MCF 10A (cell line): Measurements from ENCODE around the gene KRTAP6-2. TPM values are rescaled to one million over a fixed set of nuclear protein-coding genes. Genes with fewer than 3 reads are reported as not detected.

Experiments
- BruUV-seq: library from RNA; stranded (reverse); fragments of 400-500 nt; replicated peaks from 2 replicates; lab custom pipeline; 2021; lab: Mats Ljungman, UMichigan
- CTCF ChIA-PET: fragments of 300-600 bp; sonication (Branson Sonifier 250); formaldehyde crosslinking; extraction: SDS; loops from one replicate; lab custom pipeline; 2021; ENCODE audit warnings: antibody characterized with exemption, inconsistent platforms; lab: Yijun Ruan, JAX
- POLR2A ChIA-PET: fragments of 300-600, 350-650 bp; sonication (Branson Sonifier 250); formaldehyde crosslinking; extraction: SDS; loops from one replicate; lab custom pipeline; 2020; ENCODE audit warnings: antibody characterized with exemption, inconsistent platforms; lab: Yijun Ruan, JAX
- DNase-seq: peaks from one replicate; pipeline ENCODE4 v3.0.0-alpha.2; 2018; ENCODE audit not compliant: unreplicated experiment
- H3K27ac Mint-ChIP-seq: one replicate; pipeline ENCODE4 v1.8.0; 2022; ENCODE audit warnings: mild to moderate bottlenecking, low read depth, mixed read lengths; ENCODE audit not compliant: unreplicated experiment
- H3K27me3 Mint-ChIP-seq: one replicate; pipeline ENCODE4 v1.8.0; 2022; ENCODE audit warnings: mixed read lengths; ENCODE audit not compliant: insufficient read depth, unreplicated experiment
- H3K36me3 Mint-ChIP-seq: one replicate; pipeline ENCODE4 v1.8.0; 2022; ENCODE audit warnings: mild to moderate bottlenecking, moderate library complexity, mixed read lengths; ENCODE audit not compliant: insufficient read depth, unreplicated experiment
- H3K4me1 Mint-ChIP-seq: one replicate; pipeline ENCODE4 v1.8.0; 2022; ENCODE audit warnings: mixed read lengths; ENCODE audit not compliant: insufficient read depth, unreplicated experiment
- H3K4me3 Mint-ChIP-seq: one replicate; pipeline ENCODE4 v1.8.0; 2022; ENCODE audit warnings: mild to moderate bottlenecking, moderate library complexity, mixed read lengths; ENCODE audit not compliant: unreplicated experiment
- H3K9me3 Mint-ChIP-seq: one replicate; pipeline ENCODE4 v1.8.0; 2022; ENCODE audit warnings: mixed read lengths; ENCODE audit not compliant: unreplicated experiment
- CTCF ChIP-seq: fragments of 200-600 bp; IDR thresholded peaks from one replicate; pipeline ENCODE4 v1.8.0; 2022; ENCODE audit warnings: antibody characterized with exemption, mild to moderate bottlenecking; ENCODE audit not compliant: unreplicated experiment
- intact Hi-C: fragments of 100-400 bp; cut with micrococcal nuclease; formaldehyde crosslinking; loops from 2 replicates; pipeline ENCODE4 v1.14.1; 2022
- total RNA-seq: library from RNA; stranded (reverse); gene quantifications from 2 replicates; pipeline ENCODE4 v1.2.3, GENCODE V29; 2022

Gene KRTAP6-2
- total RNA-seq, 1 experiment from 2014 or later: not detected

GRCh38 chr21:30605968-30606367 is 7.3 kb upstream of the KRTAP6-2 start:
- no peaks in the 10 kb centered on the region for H3K27me3 Mint-ChIP-seq
- H3K36me3 Mint-ChIP-seq: no peaks in the 10 kb centered on the region
- no peak overlapping the region for H3K27ac Mint-ChIP-seq
- POLR2A ChIA-PET: no interaction called here
- no TSS peak for BruUV-seq
- TF ChIP-seq CTCF: no peak
- intact Hi-C loops: no loop called here
- H3K4me3 Mint-ChIP-seq: no peak overlapping the region
- no peak for DNase-seq
- CTCF ChIA-PET: no interaction called here
- no peaks in the 10 kb centered on the region for H3K4me1 Mint-ChIP-seq
- peaks cover 9% of the 10 kb centered on the region for H3K9me3 Mint-ChIP-seq

- no peaks in the 10 kb centered on the region for H3K36me3 Mint-ChIP-seq
- TF ChIP-seq CTCF: no peak
- peaks cover 9% of the 10 kb centered on the region for H3K9me3 Mint-ChIP-seq
- ChIA-PET CTCF (no interaction called here), POLR2A (no interaction called here)
- no TSS peak for BruUV-seq
- intact Hi-C loops: no loop called here
- DNase-seq: no peak
- H3K27me3 Mint-ChIP-seq: no peaks in the 10 kb centered on the region
- H3K4me1 Mint-ChIP-seq: no peaks in the 10 kb centered on the region
- no peak within 1 kb of the TSS for H3K27ac Mint-ChIP-seq
- no peak within 1 kb of the TSS for H3K4me3 Mint-ChIP-seq
Measured at GRCh38 chr21:30600787-30601186, 2.1 kb upstream of the KRTAP6-2 start, which contains the start of gene KRTAP22-1. TSS of gene KRTAP22-1 (plus strand) at chr21:30601087.

GRCh38 chr21:30592140-30592539 is 6.6 kb downstream of the KRTAP6-2 start, which contains the start of gene KRTAP6-3:
TSS of gene KRTAP6-3 (plus strand) at chr21:30592440. CDS start at chr21:30592446, 6 bp downstream.
- Mint-ChIP-seq H3K27ac (no peak within 1 kb of the TSS), H3K4me3 (no peak within 1 kb of the TSS), H3K27me3 (no peaks in the 10 kb centered on the region), H3K4me1 (no peaks in the 10 kb centered on the region), H3K36me3 (no peaks in the 10 kb centered on the region), H3K9me3 (no peaks in the 10 kb centered on the region)
- intact Hi-C loops: no loop called here
- DNase-seq: no peak
- POLR2A ChIA-PET: no interaction called here
- CTCF ChIA-PET: no interaction called here
- no peak for TF ChIP-seq CTCF
- BruUV-seq: no TSS peak

- CTCF ChIA-PET: no interaction called here
- H3K27ac Mint-ChIP-seq: no peak within 1 kb of the TSS
- H3K4me3 Mint-ChIP-seq: no peak within 1 kb of the TSS
Measured at GRCh38 chr21:30590297-30590696, 8.4 kb downstream of the KRTAP6-2 start, which contains the start of gene KRTAP22-2. TSS of gene KRTAP22-2 (minus strand) at chr21:30590397.

More at GRCh38 chr21:30590297-30590696, 8.4 kb downstream of the KRTAP6-2 start, which contains the start of gene KRTAP22-2:
- TF ChIP-seq CTCF: no peak
- Mint-ChIP-seq H3K4me1 (no peaks in the 10 kb centered on the region), H3K36me3 (no peaks in the 10 kb centered on the region), H3K27me3 (peaks cover 11% of the 10 kb centered on the region), H3K9me3 (no peaks in the 10 kb centered on the region)
- DNase-seq: no peak
- POLR2A ChIA-PET: no interaction called here
- intact Hi-C loops: no loop called here
- no TSS peak for BruUV-seq
